SK-MEL-5 (cell line): Measurements from ENCODE around the gene PGAP3. TPM values are rescaled to one million over a fixed set of nuclear protein-coding genes. Genes with fewer than 3 reads are reported as not detected.
"Not testable (repeated sequence)": the region's sequence is repeated elsewhere in the genome, so short reads cannot be mapped to it uniquely, and the experiment has no call there.

ENCODE experiments used
- DNase-seq: peaks from one replicate; pipeline ENCODE4 v3.0.0-alpha.2; 2016; ENCODE audit warnings: low read depth, low spot score
- in situ Hi-C: cut with HindIII; loops from 2 replicates; pipeline ENCODE4 v1.10.0; 2016; ENCODE audit warnings: low sequenced_read_pairs, high pct_unique_total_duplicates, low pct_unique_long_range_greater_than_20kb
- polyA plus RNA-seq, 2 experiments: library from polyadenylated mRNA; depleted of rRNA; stranded (reverse); fragments of >200 nt; gene quantifications; 2 replicates each; pipeline ENCODE4 v1.2.3, GENCODE V29; 2015
- total RNA-seq: library from RNA; depleted of rRNA; stranded (reverse); fragments of >200 nt; shearing (Covaris generic); gene quantifications from 2 replicates; pipeline ENCODE4 v1.2.3, GENCODE V29; 2014; rRNA removed

PGAP3 gene
- 6.6 and 7.2 TPM in 2 replicates for total RNA-seq
- polyA plus RNA-seq (2015; cell fraction: cytosol; rRNA removed) = 8.9 and 9.6 TPM in 2 replicates
- polyA plus RNA-seq (2015; cell fraction: nucleus; rRNA removed) = 33.0 and 38.6 TPM in 2 replicates

- DNase-seq = peak; percentile 89
- in situ Hi-C loops = no loop called here
These were observed at the start of gene PGAP3 for GRCh38 chr17:39687546-39688474. PGAP3 (minus strand) TSS chr17:39688057; CDS start chr17:39688014, 43 bp downstream.

- in situ Hi-C loops = no loop called here
- DNase-seq = no peak
These were observed 49.4 kb upstream of the PGAP3 start for GRCh38 chr17:39737206-39737759.

- DNase-seq = peak; percentile 33
- in situ Hi-C loops = no loop called here
These were observed 48.7 kb upstream of the PGAP3 start for GRCh38 chr17:39736319-39737165.

GRCh38 chr17:39735882-39736281 lies 48.0 kb upstream of the PGAP3 start:
- no peak for DNase-seq
- in situ Hi-C loops = no loop called here

GRCh38 chr17:39732586-39732985 lies 44.7 kb upstream of the PGAP3 start:
- no peak for DNase-seq
- in situ Hi-C loops = no loop called here

GRCh38 chr17:39730095-39730921 lies 42.5 kb upstream of the PGAP3 start, which contains the start of gene MIEN1:
MIEN1 (minus strand) TSS chr17:39730532; CDS start chr17:39730495, 37 bp downstream.
- peak; percentile 85 for DNase-seq
- in situ Hi-C loops = no loop called here

- DNase-seq = no peak
- in situ Hi-C loops = no loop called here
These were observed 41.5 kb upstream of the PGAP3 start for GRCh38 chr17:39729280-39729851.

GRCh38 chr17:39727556-39727955 lies 39.7 kb upstream of the PGAP3 start:
- DNase-seq = no peak
- in situ Hi-C loops = no loop called here

- in situ Hi-C loops = no loop called here
- DNase-seq = no peak
These were observed 38.8 kb upstream of the PGAP3 start for GRCh38 chr17:39726617-39727016.

- in situ Hi-C loops = not testable (repeated sequence)
These were observed 38.1 kb upstream of the PGAP3 start for GRCh38 chr17:39725923-39726322.

GRCh38 chr17:39724731-39725130 lies 36.9 kb upstream of the PGAP3 start:
- in situ Hi-C loops = no loop called here
- no peak for DNase-seq

More at GRCh38 chr17:39725923-39726322, 38.1 kb upstream of the PGAP3 start:
- not testable (repeated sequence) for DNase-seq

GRCh38 chr17:39722965-39723848 lies 35.4 kb upstream of the PGAP3 start:
- in situ Hi-C loops = no loop called here
- DNase-seq = peak; percentile 27

GRCh38 chr17:39722104-39722503 lies 34.2 kb upstream of the PGAP3 start:
- no peak for DNase-seq
- in situ Hi-C loops = no loop called here

- in situ Hi-C loops = no loop called here
- DNase-seq = no peak
These were observed 31.9 kb upstream of the PGAP3 start for GRCh38 chr17:39719563-39720355.

GRCh38 chr17:39717660-39718059 lies 29.8 kb upstream of the PGAP3 start:
- DNase-seq = no peak
- in situ Hi-C loops = no loop called here
